SK-N-SH (cell line): Measurements from ENCODE around the gene EXOC6B. TPM values are rescaled to one million over a fixed set of nuclear protein-coding genes. Genes with fewer than 3 reads are reported as not detected.
A peak's percentile ranks its signal among the peaks of the same experiment; 100 is the strongest.

ENCODE experiments used
- CTCF ChIA-PET: fragments of 300-600, 350-600 bp; formaldehyde crosslinking; extraction: SDS; loops from one replicate; lab custom pipeline; 2021; lab: Yijun Ruan, JAX
- POLR2A ChIA-PET: fragments of 350-600 bp; sonication (Branson Sonifier 250); formaldehyde crosslinking; extraction: SDS; loops from one replicate; lab custom pipeline; 2020; ENCODE audit warnings: antibody characterized with exemption, inconsistent platforms; lab: Yijun Ruan, JAX
- DNase-seq: peaks from one replicate; pipeline ENCODE4 v3.0.0; 2012
- H2AFZ ChIP-seq: fragments of 200-600 bp; sonication (generic); 2 replicates; pipeline ENCODE4 v1.8.1; 2016; ENCODE audit warnings: antibody characterized with exemption, mild to moderate bottlenecking, low read depth
- H3F3A ChIP-seq: fragments of 200-600 bp; sonication (generic); replicated peaks from 2 replicates; pipeline ENCODE3; 2016; ENCODE audit warnings: antibody characterized with exemption, mild to moderate bottlenecking; ENCODE audit not compliant: insufficient read depth
- H3K27ac ChIP-seq, 2 experiments: fragments of 200-500 bp in 1 of 2; fragments of 200-600 bp in 1 of 2; sonication (Bioruptor generic) in 1 of 2; sonication (generic), shearing (Covaris generic) in 1 of 2; 2 replicates each; pipeline versions ENCODE4 v1.5.1 to v1.6.1; 2014 to 2016; ENCODE audit warnings: low read depth in 2 of 2, inconsistent platforms in 1 of 2, low read length in 1 of 2, mild to moderate bottlenecking in 1 of 2, mixed read lengths in 1 of 2
- H3K27me3 ChIP-seq: fragments of 200-600 bp; sonication (generic), shearing (Covaris generic); 2 replicates; pipeline ENCODE4 v1.6.1; 2016; ENCODE audit warnings: mixed run types; ENCODE audit not compliant: insufficient read depth
- H3K36me3 ChIP-seq, 2 experiments: fragments of 200-500 bp in 1 of 2; fragments of 200-600 bp in 1 of 2; sonication (Bioruptor generic) in 1 of 2; sonication (generic) in 1 of 2; replicated peaks in 1 of 2; 2 replicates each; pipeline versions ENCODE3 to v1.5.1; 2014 to 2016; ENCODE audit warnings: low read length in 1 of 2, mild to moderate bottlenecking in 1 of 2; ENCODE audit not compliant: insufficient read depth in 2 of 2, control insufficient read depth in 1 of 2
- H3K4me1 ChIP-seq, 2 experiments: fragments of 200-500 bp in 1 of 2; fragments of 200-600 bp in 1 of 2; sonication (Bioruptor generic) in 1 of 2; sonication (generic), shearing (Covaris generic) in 1 of 2; 2 replicates each; pipeline versions ENCODE4 v1.5.1 to v1.6.1; 2014 to 2016; ENCODE audit warnings: low read depth in 1 of 2, low read length in 1 of 2, mixed run types in 1 of 2; ENCODE audit not compliant: insufficient read depth in 2 of 2, control insufficient read depth in 1 of 2
- H3K4me2 ChIP-seq: fragments of 200-600 bp; sonication (generic), shearing (Covaris generic); 2 replicates; pipeline ENCODE4 v1.6.1; 2017; ENCODE audit warnings: mixed run types
- H3K4me3 ChIP-seq, 2 experiments: fragments of 200-500 bp in 1 of 2; fragments of 200-600 bp in 1 of 2; sonication (Bioruptor generic) in 1 of 2; sonication (generic), shearing (Covaris generic) in 1 of 2; 2 replicates each; pipeline versions ENCODE4 v1.5.1 to v1.8.1; 2014 to 2016; ENCODE audit warnings: low read depth in 2 of 2, inconsistent platforms in 1 of 2, low read length in 1 of 2, mild to moderate bottlenecking in 1 of 2, mixed read lengths in 1 of 2, moderate library complexity in 1 of 2
- H3K79me2 ChIP-seq: fragments of 200-600 bp; sonication (generic); 2 replicates; pipeline ENCODE4 v1.8.1; 2017; ENCODE audit warnings: mild to moderate bottlenecking; ENCODE audit not compliant: insufficient read depth
- H3K9ac ChIP-seq: fragments of 200-600 bp; sonication (generic); 2 replicates; pipeline ENCODE4 v1.6.1; 2017; ENCODE audit warnings: mixed run types
- H3K9me2 ChIP-seq: fragments of 200-600 bp; sonication (generic); 2 replicates; pipeline ENCODE4 v1.6.1; 2017; ENCODE audit warnings: mixed run types
- H3K9me3 ChIP-seq: fragments of 200-600 bp; sonication (generic); 2 replicates; pipeline ENCODE4 v1.6.1; 2017; ENCODE audit warnings: mixed run types, mild to moderate bottlenecking, moderate library complexity
- H4K20me1 ChIP-seq: fragments of 200-600 bp; sonication (generic); 2 replicates; pipeline ENCODE4 v1.6.1; 2017; ENCODE audit warnings: mild to moderate bottlenecking, mixed run types; ENCODE audit not compliant: insufficient read depth
- CHD2 ChIP-seq: fragments of 150-350 bp; IDR thresholded peaks from 2 replicates; pipeline ENCODE4 v1.6.1; 2018; ENCODE audit warnings: low read length; ENCODE audit not compliant: partially characterized antibody
- ELF1 ChIP-seq: IDR thresholded peaks from 2 replicates; pipeline ENCODE4 v1.4.0; 2012
- EP300 ChIP-seq, 2 experiments: IDR thresholded peaks; 2 replicates each; pipeline versions ENCODE4 v1.4.0 to v1.6.1; 2012; ENCODE audit warnings: borderline replicate concordance in 1 of 2, low read depth in 1 of 2, low read length in 1 of 2
- EZH2phosphoT487 ChIP-seq: fragments of 200-600 bp; sonication (generic); IDR thresholded peaks from 2 replicates; pipeline ENCODE4 v1.6.1; 2017; ENCODE audit warnings: low read depth, mixed run types, mild to moderate bottlenecking, antibody characterized with exemption, moderate library complexity, borderline replicate concordance
- FOSL2 ChIP-seq: IDR thresholded peaks from 2 replicates; pipeline ENCODE4 v1.4.0; 2012; ENCODE audit warnings: low read depth, mild to moderate bottlenecking, moderate library complexity, borderline replicate concordance
- FOXJ3 ChIP-seq: sonication (generic); formaldehyde crosslinking; IDR thresholded peaks from 2 replicates; pipeline ENCODE4 v1.5.1; 2020; ENCODE audit warnings: mild to moderate bottlenecking, missing genetic modification reagents
- FOXM1 ChIP-seq: IDR thresholded peaks from 2 replicates; pipeline ENCODE4 v1.4.0; 2012; ENCODE audit warnings: low read depth, mild to moderate bottlenecking
- GATA2 ChIP-seq: sonication (generic); formaldehyde crosslinking; IDR thresholded peaks from 2 replicates; pipeline ENCODE4 v1.5.0; 2020; ENCODE audit warnings: mild to moderate bottlenecking, missing genetic modification reagents
- JUND ChIP-seq: IDR thresholded peaks from 2 replicates; pipeline ENCODE4 v1.4.0; 2012
- MXI1 ChIP-seq: IDR thresholded peaks from 2 replicates; pipeline ENCODE4 v1.6.1; 2012; ENCODE audit warnings: mild to moderate bottlenecking, low read depth, low read length, improper control_type of control experiment
- NFIC ChIP-seq: IDR thresholded peaks from 2 replicates; pipeline ENCODE4 v1.4.0; 2012; ENCODE audit warnings: borderline replicate concordance
- POLR2AphosphoS5 ChIP-seq: IDR thresholded peaks from 2 replicates; pipeline ENCODE4 v1.6.1; 2012; ENCODE audit warnings: low read depth, low read length
- RAD21 ChIP-seq: IDR thresholded peaks from 2 replicates; pipeline ENCODE4 v1.6.1; 2012; ENCODE audit warnings: mild to moderate bottlenecking, low read length
- RCOR1 ChIP-seq: fragments of 150-350 bp; IDR thresholded peaks from 2 replicates; pipeline ENCODE4 v1.6.1; 2017; ENCODE audit warnings: antibody characterized with exemption, low read length
- RXRA ChIP-seq: IDR thresholded peaks from 2 replicates; pipeline ENCODE4 v1.4.0; 2012; ENCODE audit warnings: low read depth, mild to moderate bottlenecking, borderline replicate concordance
- SIN3A ChIP-seq: IDR thresholded peaks from 2 replicates; pipeline ENCODE4 v1.6.1; 2012; ENCODE audit warnings: low read depth, mild to moderate bottlenecking, low read length, moderate library complexity, borderline replicate concordance
- TAF1 ChIP-seq: IDR thresholded peaks from 2 replicates; pipeline ENCODE4 v1.6.1; 2012; ENCODE audit warnings: low read depth, mild to moderate bottlenecking, low read length, moderate library complexity, borderline replicate concordance
- TCF12 ChIP-seq: IDR thresholded peaks from 2 replicates; pipeline ENCODE4 v1.4.0; 2012
- TEAD4 ChIP-seq: IDR thresholded peaks from 2 replicates; pipeline ENCODE4 v1.4.0; 2012; ENCODE audit warnings: mild to moderate bottlenecking, borderline replicate concordance; ENCODE audit not compliant: insufficient read depth
- ZBTB33 ChIP-seq: IDR thresholded peaks from 2 replicates; pipeline ENCODE4 v1.4.0; 2012; ENCODE audit warnings: low read depth, borderline replicate concordance
- WGBS: methylation state at CpG from one replicate; pipeline ENCODE4 v1.1.6; 2017; ENCODE audit warnings: low lambda C conversion rate; 5-methylcytosine and 5-hydroxymethylcytosine counted together
- polyA plus RNA-seq, 3 experiments: library from polyadenylated mRNA; depleted of rRNA; stranded (reverse); fragments of >200 nt; gene quantifications; 2 replicates each; pipeline ENCODE4 v1.2.3, GENCODE V29; 2012
- TF ChIP-seq, protein P1 (sequence below): IDR thresholded peaks from 2 replicates; pipeline ENCODE4; 2012
- TF ChIP-seq, protein P2 (sequence below): fragments of 150-350 bp; IDR thresholded peaks from 2 replicates; pipeline ENCODE4 v1.6.1; 2017; ENCODE audit warnings: antibody characterized with exemption, low read length, low read depth, borderline replicate concordance

The EXOC6B gene
- polyA plus RNA-seq, 1 of the 3 experiments (the other 2 are of a cell fraction) = 7.4 TPM

DNA sequence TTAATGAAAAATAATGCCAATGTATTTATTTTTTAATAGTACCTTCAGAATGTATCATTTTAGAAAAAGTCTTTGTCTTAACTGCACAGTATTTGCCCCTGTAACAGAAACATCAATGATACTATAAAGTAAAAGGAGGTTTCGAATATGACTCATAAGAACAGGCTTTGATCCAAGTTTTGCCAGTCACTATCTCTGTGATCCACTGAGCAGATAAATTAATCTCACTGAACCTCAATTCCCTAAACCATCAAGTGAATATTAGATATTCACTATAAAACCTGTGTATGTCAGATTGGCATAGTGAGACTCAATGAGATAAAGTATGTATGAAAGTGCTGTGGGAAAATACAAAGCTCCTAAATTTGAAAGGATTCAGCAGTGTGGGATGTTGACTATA is 292.1 kb downstream of the EXOC6B start:
- Histone ChIP-seq H3K36me3 (no peaks in the 10 kb centered on the region), H3K27ac (peak overlapping the region in 1 of 2 experiments; percentile 61; a peak in 2 of 4 replicates), H3K9me2 (no peaks in the 10 kb centered on the region), H3F3A (peaks cover 32% of the 10 kb centered on the region), H3K27me3 (no peaks in the 10 kb centered on the region), H3K9me3 (no peaks in the 10 kb centered on the region), H4K20me1 (no peaks in the 10 kb centered on the region), H3K4me3 (no peak overlapping the region), H3K4me2 (0 out of 2 replicates have a peak overlapping the region, but pooled peaks have one; percentile 9), H2AFZ (no peak overlapping the region), H3K79me2 (no peaks in the 10 kb centered on the region), H3K9ac (no peak overlapping the region; the same call in 1 of the 2 replicates), H3K4me1 (peaks cover 0 to 33% of the 10 kb centered on the region in 2 experiments; a peak in 3 of 4 replicates)
- ChIA-PET CTCF (no interaction called here), POLR2A (no interaction called here)
- TF ChIP-seq NFIC (peak; percentile 86), CHD2 (no peak), ELF1 (no peak), FOSL2 (peak; percentile 80), JUND (peak; percentile 81), FOXJ3 (no peak), TAF1 (no peak), POLR2AphosphoS5 (peak; percentile 29; the same call in 1 of the 2 replicates), GATA2 (no peak), SIN3A (no peak), EZH2phosphoT487 (no peak), TCF12 (peak; percentile 43; the same call in 1 of the 2 replicates), EP300 (IDR thresholded peaks at IDR 0.05; ENCODE audit: borderline replicate concordance in 1 of 2, low read depth in 1 of 2, low read length in 1 of 2) (peak in 1 of 2 experiments; percentile 41; a peak in 1 of 4 replicates)
- TF ChIP-seq, protein P1, sequence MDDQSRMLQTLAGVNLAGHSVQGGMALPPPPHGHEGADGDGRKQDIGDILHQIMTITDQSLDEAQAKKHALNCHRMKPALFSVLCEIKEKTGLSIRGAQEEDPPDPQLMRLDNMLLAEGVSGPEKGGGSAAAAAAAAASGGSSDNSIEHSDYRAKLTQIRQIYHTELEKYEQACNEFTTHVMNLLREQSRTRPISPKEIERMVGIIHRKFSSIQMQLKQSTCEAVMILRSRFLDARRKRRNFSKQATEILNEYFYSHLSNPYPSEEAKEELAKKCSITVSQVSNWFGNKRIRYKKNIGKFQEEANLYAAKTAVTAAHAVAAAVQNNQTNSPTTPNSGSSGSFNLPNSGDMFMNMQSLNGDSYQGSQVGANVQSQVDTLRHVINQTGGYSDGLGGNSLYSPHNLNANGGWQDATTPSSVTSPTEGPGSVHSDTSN = peak; percentile 68; the same call in 1 of the 2 replicates
- DNase-seq = no peak
- 21% methylated on average over 1 of the region's 1 CpG for WGBS

GRCh38 chr2:72527424-72527823 is 298.4 kb downstream of the EXOC6B start:
- Histone ChIP-seq H4K20me1 (no peaks in the 10 kb centered on the region), H2AFZ (no peak overlapping the region), H3F3A (peaks cover 5% of the 10 kb centered on the region), H3K4me2 (no peak overlapping the region), H3K27me3 (no peaks in the 10 kb centered on the region), H3K79me2 (no peaks in the 10 kb centered on the region), H3K9me3 (no peaks in the 10 kb centered on the region), H3K36me3 (no peaks in the 10 kb centered on the region), H3K9me2 (no peaks in the 10 kb centered on the region), H3K4me3 (no peak overlapping the region), H3K9ac (no peak overlapping the region), H3K27ac (no peak overlapping the region), H3K4me1 (peaks cover 0 to 26% of the 10 kb centered on the region in 2 experiments; a peak in 2 of 4 replicates)
- DNase-seq = no peak
- 97% methylated on average over 1 of the region's 1 CpG for WGBS
- ChIA-PET POLR2A (no interaction called here), CTCF (interaction anchor here (1.3 kb wide), 1 partner anchor 12 kb away, joined by 3 read pairs; no protein-coding TSS in a partner anchor)
- TF ChIP-seq RCOR1 = no peak
- TF ChIP-seq ELF1 = no peak
- TF ChIP-seq FOXJ3 = no peak
- no peak for TF ChIP-seq RXRA
- TF ChIP-seq TEAD4 = no peak
- TF ChIP-seq GATA2 = no peak
- no peak for TF ChIP-seq TAF1
- TF ChIP-seq ZBTB33 = no peak
- TF ChIP-seq, protein P2, sequence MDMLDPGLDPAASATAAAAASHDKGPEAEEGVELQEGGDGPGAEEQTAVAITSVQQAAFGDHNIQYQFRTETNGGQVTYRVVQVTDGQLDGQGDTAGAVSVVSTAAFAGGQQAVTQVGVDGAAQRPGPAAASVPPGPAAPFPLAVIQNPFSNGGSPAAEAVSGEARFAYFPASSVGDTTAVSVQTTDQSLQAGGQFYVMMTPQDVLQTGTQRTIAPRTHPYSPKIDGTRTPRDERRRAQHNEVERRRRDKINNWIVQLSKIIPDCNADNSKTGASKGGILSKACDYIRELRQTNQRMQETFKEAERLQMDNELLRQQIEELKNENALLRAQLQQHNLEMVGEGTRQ = no peak
- no peak for TF ChIP-seq FOSL2
- TF ChIP-seq RAD21 = no peak
- TF ChIP-seq, protein P1 = no peak
- no peak for TF ChIP-seq TCF12
- TF ChIP-seq EP300 (IDR thresholded peaks at IDR 0.05; ENCODE audit: borderline replicate concordance in 1 of 2, low read depth in 1 of 2, low read length in 1 of 2) = no peak
- no peak for TF ChIP-seq MXI1
- TF ChIP-seq FOXM1 = no peak
